HK-2 (cell line): Measurements from ENCODE around the gene EHD1.

ENCODE experiments used
- DNase-seq: peaks from one replicate; pipeline ENCODE4 v3.0.0-alpha.2; 2018; ENCODE audit not compliant: unreplicated experiment

The EHD1 gene

GRCh38 chr11:64890522-64890939, 12.1 kb upstream of the EHD1 start:
- no peak for DNase-seq

GRCh38 chr11:64888729-64889511, 10.5 kb upstream of the EHD1 start:
- peak; percentile 38 for DNase-seq

GRCh38 chr11:64888406-64888728, 9.9 kb upstream of the EHD1 start:
- no peak for DNase-seq

- peak; percentile 80 for DNase-seq
Observed at GRCh38 chr11:64887757-64888405, 9.5 kb upstream of the EHD1 start.

- DNase-seq = no peak
Observed at GRCh38 chr11:64887234-64887756, 8.9 kb upstream of the EHD1 start.

GRCh38 chr11:64885367-64886286, 7.2 kb upstream of the EHD1 start:
- DNase-seq = no peak

GRCh38 chr11:64884019-64884418, 5.6 kb upstream of the EHD1 start:
- DNase-seq = no peak

GRCh38 chr11:64883575-64883974, 5.2 kb upstream of the EHD1 start:
- no peak for DNase-seq

- no peak for DNase-seq
Observed at GRCh38 chr11:64882243-64882642, 3.8 kb upstream of the EHD1 start.

GRCh38 chr11:64881476-64881875, 3.1 kb upstream of the EHD1 start:
- DNase-seq = no peak

GRCh38 chr11:64880240-64881001, 2.0 kb upstream of the EHD1 start:
- no peak for DNase-seq

GRCh38 chr11:64879244-64879900, 951 bp upstream of the EHD1 start:
- no peak for DNase-seq

- no peak for DNase-seq
Observed at GRCh38 chr11:64878223-64878493, 263 bp downstream of the EHD1 start.

GRCh38 chr11:64877390-64878222, 815 bp downstream of the EHD1 start:
- peak; percentile 14 for DNase-seq

GRCh38 chr11:64876835-64877341, 1.5 kb downstream of the EHD1 start:
- peak; percentile 31 for DNase-seq

GRCh38 chr11:64876229-64876750, 2.1 kb downstream of the EHD1 start:
- no peak for DNase-seq

- DNase-seq = no peak
Observed at GRCh38 chr11:64875369-64876228, 2.8 kb downstream of the EHD1 start.

- DNase-seq = no peak
Observed at GRCh38 chr11:64874308-64875240, 3.8 kb downstream of the EHD1 start.
